NB4 (cell line): ENCODE data around the gene CRISP2.

Experiments
- MYC ChIP-seq: IDR thresholded peaks from 2 replicates; pipeline ENCODE4 v1.6.1; 2011; ENCODE audit warnings: low read depth, low read length
- POLR2A ChIP-seq: IDR thresholded peaks from 2 replicates; pipeline ENCODE4 v1.6.1; 2011; ENCODE audit warnings: mild to moderate bottlenecking; ENCODE audit not compliant: insufficient read length; ENCODE audit errors: extremely low read depth

DNA sequence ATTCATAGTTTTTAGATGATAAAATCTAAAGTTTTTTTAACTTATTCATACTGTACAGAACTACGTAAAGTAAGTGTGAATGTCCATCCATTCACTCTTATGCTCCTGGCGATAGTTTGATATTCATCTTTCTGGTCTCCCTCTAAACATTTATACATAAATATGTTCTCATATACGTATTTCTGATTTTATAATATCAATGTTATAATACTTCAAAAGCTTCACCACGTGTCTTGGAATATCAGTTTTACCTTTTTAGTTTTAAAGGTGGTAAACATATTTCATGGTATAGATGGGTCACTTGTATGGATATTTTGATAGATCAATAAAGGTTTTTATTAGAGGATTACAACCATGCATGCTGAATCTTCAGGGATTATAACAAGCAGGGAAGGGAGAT lies 66.4 kb downstream of the CRISP2 start:
- no peak for TF ChIP-seq POLR2A
- no peak for TF ChIP-seq MYC
